GDM1 (cell line): ENCODE measurements around the gene CCL8.

Experiments used
- DNase-seq: peaks from one replicate; lab custom pipeline; 2025; lab: John Stamatoyannopoulos, UW

The CCL8 gene

DNA sequence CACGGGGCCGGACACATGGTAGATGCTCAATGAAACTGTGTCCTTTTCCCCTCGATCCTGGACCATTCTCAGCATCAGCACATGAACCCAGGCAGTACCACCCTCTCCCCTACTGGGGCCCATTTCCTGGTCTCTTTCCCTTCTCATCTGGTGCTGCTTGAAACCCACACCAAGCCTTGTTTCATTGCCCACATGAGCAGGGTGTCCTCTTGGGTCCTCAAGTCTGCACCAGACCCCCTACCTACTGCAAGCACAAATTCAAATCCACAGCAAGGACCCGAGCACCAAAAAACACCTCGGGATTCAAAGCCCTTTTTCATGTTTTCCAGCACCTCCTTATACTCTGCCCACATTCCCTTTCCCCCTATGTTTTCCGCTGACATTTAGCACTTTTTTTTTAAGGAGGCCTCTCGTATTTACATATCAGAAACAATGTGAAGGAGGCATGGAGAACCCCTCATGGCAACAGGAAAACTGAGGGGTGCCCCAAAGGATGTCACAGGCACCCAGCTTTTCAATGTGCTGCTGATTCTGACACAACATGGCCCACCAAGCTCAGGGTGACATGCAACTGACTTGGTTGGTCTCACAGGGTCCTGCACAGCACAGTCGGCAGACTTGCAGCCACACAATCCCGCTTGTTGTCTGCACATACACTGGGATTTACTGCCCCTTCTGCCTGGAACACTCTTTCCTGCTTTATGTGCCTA is 48.4 kb downstream of the CCL8 start:
- no peak for DNase-seq

- DNase-seq: no peak
Observed at GRCh38 chr17:34368196-34368945, 49.1 kb downstream of the CCL8 start.

GRCh38 chr17:34368946-34369500 is 49.8 kb downstream of the CCL8 start:
- DNase-seq: no peak

GRCh38 chr17:34369571-34369970 is 50.3 kb downstream of the CCL8 start:
- DNase-seq: no peak

GRCh38 chr17:34370376-34370996 is 51.3 kb downstream of the CCL8 start:
- DNase-seq: no peak

DNA sequence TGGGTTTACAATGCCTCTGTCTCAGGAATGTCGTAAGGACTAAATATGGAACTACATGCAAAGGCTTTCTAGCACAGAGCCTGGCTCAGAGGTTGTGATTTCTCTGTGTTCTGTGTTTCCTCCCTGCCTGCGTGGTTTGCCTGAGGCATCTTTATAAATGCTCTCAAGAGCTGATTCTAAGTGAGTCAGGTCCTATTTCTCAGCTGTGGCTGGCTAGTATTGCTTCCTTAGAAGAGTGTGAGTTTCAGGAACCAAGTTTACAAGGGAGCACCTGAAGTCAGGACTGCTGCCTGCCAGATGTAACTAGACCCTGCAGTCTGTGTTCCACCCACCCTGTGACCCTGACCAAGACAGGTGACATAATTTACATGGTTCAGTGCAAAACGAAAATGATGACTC is 51.8 kb downstream of the CCL8 start:
- DNase-seq: no peak
